ENCODE results near the gene PARVG. TPM values are rescaled to one million over a fixed set of nuclear protein-coding genes. Genes with fewer than 3 reads are reported as not detected.

Gene PARVG
- total RNA-seq, 3 donors from 2014 or later, result 10.2 to 39.2 (median 26.2) TPM

- no peaks in the 10 kb centered on the region for H3K4me1 ChIP-seq
- TF ChIP-seq POLR2A (IDR thresholded peaks at IDR 0.05) (no peak), CTCF (IDR thresholded peaks at IDR 0.05) (no peak), POLR2AphosphoS5 (IDR thresholded peaks at IDR 0.05) (no peak)
- intact Hi-C loops (cut with DNase I; ENCODE audit: low total_unique reads), result no loop called here
- no peaks in the 10 kb centered on the region for H3K36me3 ChIP-seq
- no peak for DNase-seq (ENCODE audit: low spot score in 2 of 2)
- H3K4me3 ChIP-seq, result no peak overlapping the region
- peaks cover 0 to 25% of the 10 kb centered on the region in 2 donors for H3K27me3 ChIP-seq
- H3K27ac ChIP-seq, result no peak overlapping the region
- H3K9me3 ChIP-seq, result peaks cover under 1 to 6% of the 10 kb centered on the region in 2 donors
Observed at GRCh38 chr22:44220727-44221680, 40.3 kb downstream of the PARVG start.

- peaks cover 0 to 5% of the 10 kb centered on the region in 2 donors for H3K9me3 ChIP-seq
- no peaks in the 10 kb centered on the region for H3K36me3 ChIP-seq
- TF ChIP-seq CTCF (IDR thresholded peaks at IDR 0.05) (no peak), POLR2A (IDR thresholded peaks at IDR 0.05) (no peak), POLR2AphosphoS5 (IDR thresholded peaks at IDR 0.05) (no peak)
- no peaks in the 10 kb centered on the region for H3K4me1 ChIP-seq
- H3K27me3 ChIP-seq, result peaks cover 0 to 26% of the 10 kb centered on the region in 2 donors
- intact Hi-C loops (cut with DNase I; ENCODE audit: low total_unique reads), result no loop called here
- H3K4me3 ChIP-seq, result no peak overlapping the region
- no peak overlapping the region for H3K27ac ChIP-seq
- no peak for DNase-seq (ENCODE audit: low spot score in 2 of 2)
Observed at GRCh38 chr22:44221710-44222475, 41.2 kb downstream of the PARVG start.

- H3K27me3 ChIP-seq, result peaks cover 0 to 26% of the 10 kb centered on the region in 2 donors
- peak in 1 of 2 donors; percentile 11 for DNase-seq (ENCODE audit: low spot score in 2 of 2)
- no peak overlapping the region for H3K4me3 ChIP-seq
- H3K9me3 ChIP-seq, result peaks cover 3 to 24% of the 10 kb centered on the region in 2 donors
- no peaks in the 10 kb centered on the region for H3K4me1 ChIP-seq
- intact Hi-C loops (cut with DNase I; ENCODE audit: low total_unique reads), result no loop called here
- TF ChIP-seq POLR2AphosphoS5 (IDR thresholded peaks at IDR 0.05) (no peak), POLR2A (IDR thresholded peaks at IDR 0.05) (no peak), CTCF (IDR thresholded peaks at IDR 0.05) (no peak)
- H3K27ac ChIP-seq, result no peak overlapping the region
- H3K36me3 ChIP-seq, result no peaks in the 10 kb centered on the region
Observed at GRCh38 chr22:44224166-44224565, 43.4 kb downstream of the PARVG start.

GRCh38 chr22:44225091-44225689, 44.5 kb downstream of the PARVG start:
- intact Hi-C loops (cut with DNase I; ENCODE audit: low total_unique reads), result no loop called here

More at GRCh38 chr22:44225091-44225689, 44.5 kb downstream of the PARVG start:
- H3K36me3 ChIP-seq, result no peaks in the 10 kb centered on the region
- H3K4me1 ChIP-seq, result no peaks in the 10 kb centered on the region
- H3K27ac ChIP-seq, result no peak overlapping the region
- TF ChIP-seq POLR2A (IDR thresholded peaks at IDR 0.05), result no peak
- TF ChIP-seq CTCF (IDR thresholded peaks at IDR 0.05), result no peak
- no peak for TF ChIP-seq POLR2AphosphoS5 (IDR thresholded peaks at IDR 0.05)
- no peak for DNase-seq (ENCODE audit: low spot score in 2 of 2)
- H3K4me3 ChIP-seq, result no peak overlapping the region
- H3K9me3 ChIP-seq, result peaks cover 12 to 32% of the 10 kb centered on the region in 2 donors
- H3K27me3 ChIP-seq, result peaks cover 0 to 26% of the 10 kb centered on the region in 2 donors

Measured in breast epithelium (tissue), 4 donors.